Endometrium (tissue), 2 donors: ENCODE results near the gene LIMA1.
"Not testable (repeated sequence)": the region's sequence is repeated elsewhere in the genome, so short reads cannot be mapped to it uniquely, and the experiment has no call there.

Experiments used
- FAIRE-seq: peaks from 2 replicates; lab custom pipeline; 2012; peaks lifted over from hg19 to GRCh38; lab: Jason Lieb, UNC
- donor health status: control.
- donor health status: control.

The LIMA1 gene

GRCh38 chr12:50246873-50247612 lies 36.3 kb downstream of the LIMA1 start:
- no peak for FAIRE-seq

GRCh38 chr12:50246197-50246865 lies 37.0 kb downstream of the LIMA1 start:
- FAIRE-seq = no peak

GRCh38 chr12:50243507-50243906 lies 39.8 kb downstream of the LIMA1 start:
- FAIRE-seq = no peak

GRCh38 chr12:50242751-50243191 lies 40.5 kb downstream of the LIMA1 start:
- FAIRE-seq = no peak

- no peak for FAIRE-seq
These were observed 42.1 kb downstream of the LIMA1 start for GRCh38 chr12:50241178-50241577.

GRCh38 chr12:50240792-50241114 lies 42.6 kb downstream of the LIMA1 start:
- no peak for FAIRE-seq

- no peak for FAIRE-seq
These were observed 43.1 kb downstream of the LIMA1 start for GRCh38 chr12:50240096-50240791.

- no peak for FAIRE-seq
These were observed 43.9 kb downstream of the LIMA1 start for GRCh38 chr12:50239355-50239891.

GRCh38 chr12:50234347-50234746 lies 49.0 kb downstream of the LIMA1 start:
- no peak for FAIRE-seq

- FAIRE-seq = no peak
These were observed 50.5 kb downstream of the LIMA1 start for GRCh38 chr12:50232771-50233209.

GRCh38 chr12:50232206-50232605 lies 51.1 kb downstream of the LIMA1 start:
- no peak for FAIRE-seq

GRCh38 chr12:50231346-50231745 lies 52.0 kb downstream of the LIMA1 start:
- no peak for FAIRE-seq

- FAIRE-seq = no peak
These were observed 53.1 kb downstream of the LIMA1 start for GRCh38 chr12:50230217-50230616.

GRCh38 chr12:50224026-50224692 lies 59.2 kb downstream of the LIMA1 start:
- no peak for FAIRE-seq

GRCh38 chr12:50222275-50222783 lies 61.0 kb downstream of the LIMA1 start:
- FAIRE-seq = peak; percentile 59

- FAIRE-seq = no peak
These were observed 61.9 kb downstream of the LIMA1 start for GRCh38 chr12:50221228-50222008.

- FAIRE-seq = no peak
These were observed 62.8 kb downstream of the LIMA1 start for GRCh38 chr12:50220363-50220995.

GRCh38 chr12:50219544-50219943 lies 63.8 kb downstream of the LIMA1 start:
- FAIRE-seq = no peak

- not testable (repeated sequence) for FAIRE-seq
These were observed 64.3 kb downstream of the LIMA1 start for GRCh38 chr12:50219001-50219400.

GRCh38 chr12:50218386-50218785 lies 64.9 kb downstream of the LIMA1 start:
- no peak for FAIRE-seq

- FAIRE-seq = no peak
These were observed 66.1 kb downstream of the LIMA1 start for GRCh38 chr12:50217202-50217601.
